HUES48 (cell line): ENCODE measurements around the gene NR3C1.

Experiments
- H3K27ac ChIP-seq: one replicate; pipeline ENCODE4 v1.7.0; 2013; ENCODE audit warnings: low read depth, low read length, inconsistent platforms
- H3K27me3 ChIP-seq: 2 replicates; pipeline ENCODE4 v1.6.1; 2013; ENCODE audit warnings: mild to moderate bottlenecking, low read length; ENCODE audit not compliant: control insufficient read depth, insufficient read depth
- H3K36me3 ChIP-seq: 2 replicates; pipeline ENCODE4 v1.6.1; 2013; ENCODE audit warnings: low read length; ENCODE audit not compliant: control insufficient read depth, insufficient read depth
- H3K4me1 ChIP-seq: 2 replicates; pipeline ENCODE4 v1.6.1; 2013; ENCODE audit warnings: mild to moderate bottlenecking, low read length; ENCODE audit not compliant: control insufficient read depth, insufficient read depth
- H3K4me3 ChIP-seq: 2 replicates; pipeline ENCODE4 v1.5.1; 2013; ENCODE audit warnings: mild to moderate bottlenecking, low read depth, low read length
- H3K9ac ChIP-seq: 2 replicates; pipeline ENCODE4 v1.6.1; 2013; ENCODE audit warnings: mild to moderate bottlenecking, low read depth, low read length, moderate library complexity
- H3K9me3 ChIP-seq: 2 replicates; pipeline ENCODE4 v1.6.1; 2013; ENCODE audit warnings: low read length; ENCODE audit not compliant: control insufficient read depth, insufficient read depth

The NR3C1 gene

GRCh38 chr5:143271431-143271830 is 132.1 kb downstream of the NR3C1 start:
- no peaks in the 10 kb centered on the region; the same call in 1 of the 2 replicates for H3K9me3 ChIP-seq
- no peak overlapping the region for H3K27ac ChIP-seq

GRCh38 chr5:143268388-143268787 is 135.1 kb downstream of the NR3C1 start:
- no peaks in the 10 kb centered on the region for H3K36me3 ChIP-seq
- H3K9ac ChIP-seq = no peak overlapping the region
- no peaks in the 10 kb centered on the region for H3K27me3 ChIP-seq
- no peak overlapping the region for H3K27ac ChIP-seq
- no peaks in the 10 kb centered on the region for H3K4me1 ChIP-seq
- no peak overlapping the region for H3K4me3 ChIP-seq
- no peaks in the 10 kb centered on the region; the same call in 1 of the 2 replicates for H3K9me3 ChIP-seq

More at GRCh38 chr5:143271431-143271830, 132.1 kb downstream of the NR3C1 start:
- H3K9ac ChIP-seq = no peak overlapping the region
- H3K4me3 ChIP-seq = no peak overlapping the region
- no peaks in the 10 kb centered on the region for H3K4me1 ChIP-seq
- H3K27me3 ChIP-seq = no peaks in the 10 kb centered on the region
- H3K36me3 ChIP-seq = no peaks in the 10 kb centered on the region

- Histone ChIP-seq H3K9me3 (no peaks in the 10 kb centered on the region; the same call in 1 of the 2 replicates), H3K27me3 (no peaks in the 10 kb centered on the region), H3K36me3 (no peaks in the 10 kb centered on the region), H3K9ac (no peak overlapping the region), H3K4me3 (no peak overlapping the region), H3K4me1 (no peaks in the 10 kb centered on the region), H3K27ac (no peak overlapping the region)
Observed at GRCh38 chr5:143267186-143267585, 136.3 kb downstream of the NR3C1 start.

GRCh38 chr5:143265995-143266394 is 137.5 kb downstream of the NR3C1 start:
- Histone ChIP-seq H3K4me1 (no peaks in the 10 kb centered on the region), H3K27ac (no peak overlapping the region), H3K9me3 (no peaks in the 10 kb centered on the region; the same call in 1 of the 2 replicates), H3K36me3 (no peaks in the 10 kb centered on the region), H3K9ac (no peak overlapping the region), H3K4me3 (no peak overlapping the region), H3K27me3 (no peaks in the 10 kb centered on the region)

GRCh38 chr5:143263272-143263810 is 140.1 kb downstream of the NR3C1 start:
- Histone ChIP-seq H3K4me3 (no peak overlapping the region), H3K27me3 (no peaks in the 10 kb centered on the region), H3K36me3 (no peaks in the 10 kb centered on the region), H3K4me1 (no peaks in the 10 kb centered on the region), H3K27ac (no peak overlapping the region), H3K9me3 (no peaks in the 10 kb centered on the region; the same call in 1 of the 2 replicates), H3K9ac (no peak overlapping the region)

GRCh38 chr5:143262393-143263174 is 140.9 kb downstream of the NR3C1 start:
- Histone ChIP-seq H3K4me1 (no peaks in the 10 kb centered on the region), H3K9me3 (no peaks in the 10 kb centered on the region), H3K36me3 (no peaks in the 10 kb centered on the region), H3K9ac (no peak overlapping the region), H3K4me3 (no peak overlapping the region), H3K27ac (no peak overlapping the region), H3K27me3 (no peaks in the 10 kb centered on the region)

GRCh38 chr5:143261748-143262392 is 141.6 kb downstream of the NR3C1 start:
- no peaks in the 10 kb centered on the region for H3K27me3 ChIP-seq
- H3K9me3 ChIP-seq = no peaks in the 10 kb centered on the region
- H3K27ac ChIP-seq = no peak overlapping the region
- H3K4me1 ChIP-seq = no peaks in the 10 kb centered on the region
- no peak overlapping the region for H3K9ac ChIP-seq
- no peak overlapping the region for H3K4me3 ChIP-seq
- H3K36me3 ChIP-seq = no peaks in the 10 kb centered on the region

- Histone ChIP-seq H3K9me3 (no peaks in the 10 kb centered on the region), H3K4me3 (no peak overlapping the region), H3K9ac (no peak overlapping the region), H3K36me3 (no peaks in the 10 kb centered on the region), H3K27me3 (no peaks in the 10 kb centered on the region), H3K27ac (no peak overlapping the region), H3K4me1 (no peaks in the 10 kb centered on the region)
Observed at GRCh38 chr5:143259254-143259605, 144.3 kb downstream of the NR3C1 start.

- H3K4me3 ChIP-seq = no peak overlapping the region
- H3K36me3 ChIP-seq = no peaks in the 10 kb centered on the region
- H3K27ac ChIP-seq = no peak overlapping the region
- no peak overlapping the region for H3K9ac ChIP-seq
- H3K9me3 ChIP-seq = no peaks in the 10 kb centered on the region
- no peaks in the 10 kb centered on the region for H3K27me3 ChIP-seq
- no peaks in the 10 kb centered on the region for H3K4me1 ChIP-seq
Observed at GRCh38 chr5:143258559-143259253, 144.8 kb downstream of the NR3C1 start.

GRCh38 chr5:143254819-143255218 is 148.7 kb downstream of the NR3C1 start:
- no peak overlapping the region for H3K4me3 ChIP-seq
- no peak overlapping the region for H3K27ac ChIP-seq
- H3K9ac ChIP-seq = no peak overlapping the region
- no peaks in the 10 kb centered on the region for H3K9me3 ChIP-seq
- no peaks in the 10 kb centered on the region for H3K27me3 ChIP-seq
- H3K4me1 ChIP-seq = no peaks in the 10 kb centered on the region
- no peaks in the 10 kb centered on the region for H3K36me3 ChIP-seq

- H3K36me3 ChIP-seq = no peaks in the 10 kb centered on the region
- H3K27ac ChIP-seq = no peak overlapping the region
- no peaks in the 10 kb centered on the region for H3K4me1 ChIP-seq
- no peak overlapping the region for H3K9ac ChIP-seq
- H3K9me3 ChIP-seq = no peaks in the 10 kb centered on the region
- no peaks in the 10 kb centered on the region for H3K27me3 ChIP-seq
- no peak overlapping the region for H3K4me3 ChIP-seq
Observed at GRCh38 chr5:143251946-143252345, 151.5 kb downstream of the NR3C1 start.
